Glomerular visceral epithelial cell (primary cell): ENCODE measurements around the gene KDM2B.

ENCODE experiments used
- DNase-seq: peaks from one replicate; pipeline ENCODE4 v3.0.0-alpha.2; 2016; ENCODE audit errors: extremely low spot score

Gene KDM2B

GRCh38 chr12:121530600-121531355 lies 50.0 kb downstream of the KDM2B start:
- peak; percentile 67 for DNase-seq

DNA sequence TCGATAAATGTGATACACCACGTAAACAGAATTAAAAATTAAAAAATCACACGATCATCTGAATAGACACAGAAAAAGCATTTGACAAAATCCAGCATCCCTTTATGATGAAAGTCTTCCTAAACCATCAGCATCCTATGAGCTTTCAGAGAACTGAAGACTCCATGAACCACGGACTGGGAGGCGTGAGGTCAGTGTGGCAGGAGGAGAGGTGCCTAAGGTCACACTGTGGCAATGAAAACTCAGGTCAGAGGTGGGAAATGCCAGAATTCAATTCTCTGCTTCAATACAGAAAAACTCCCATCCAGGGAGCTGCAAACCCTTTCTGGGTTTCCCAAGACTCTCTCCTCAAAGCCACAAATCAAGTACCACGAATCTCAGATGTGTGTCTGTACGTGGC lies 51.6 kb downstream of the KDM2B start:
- DNase-seq = no peak

DNA sequence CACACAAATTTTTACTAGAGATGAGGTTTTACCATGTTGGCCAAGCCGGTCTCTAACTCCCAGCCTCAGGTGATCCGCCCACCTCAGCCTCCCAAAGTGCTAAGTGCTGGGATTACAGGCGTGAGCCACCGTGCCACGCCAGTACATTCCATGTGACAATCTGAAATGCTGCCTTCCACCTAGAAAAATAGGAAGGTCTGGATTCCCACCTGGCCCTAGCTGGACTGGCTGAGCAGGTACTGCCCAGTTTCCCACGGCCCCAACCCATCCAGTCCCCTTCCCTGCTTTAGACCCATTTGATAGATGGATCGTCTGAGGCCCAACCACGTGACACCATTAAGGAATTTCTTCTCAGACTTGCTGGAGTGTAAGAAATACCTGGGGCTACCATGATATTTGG lies 55.4 kb downstream of the KDM2B start:
- DNase-seq = no peak

GRCh38 chr12:121524196-121524916 lies 56.5 kb downstream of the KDM2B start:
- no peak for DNase-seq

DNA sequence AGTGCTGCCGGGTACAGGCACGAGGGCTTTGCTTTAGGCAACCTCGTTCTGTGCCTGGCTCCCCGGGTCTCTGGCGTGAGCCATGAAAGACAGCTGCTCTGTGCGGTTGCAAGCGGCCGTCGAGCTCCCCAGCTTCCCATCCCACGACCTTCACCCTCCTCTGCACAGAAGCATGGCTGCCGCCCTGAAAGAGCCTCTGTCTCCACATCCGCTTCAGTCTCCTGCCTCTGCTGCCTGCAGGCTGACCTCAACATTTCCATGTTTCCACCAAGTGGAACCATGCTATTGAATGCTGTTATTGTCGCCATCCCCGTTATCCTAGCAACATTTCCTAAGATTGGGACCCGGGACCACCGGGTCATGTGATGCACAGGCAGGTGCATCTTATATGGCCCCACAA lies 57.1 kb downstream of the KDM2B start:
- no peak for DNase-seq

DNA sequence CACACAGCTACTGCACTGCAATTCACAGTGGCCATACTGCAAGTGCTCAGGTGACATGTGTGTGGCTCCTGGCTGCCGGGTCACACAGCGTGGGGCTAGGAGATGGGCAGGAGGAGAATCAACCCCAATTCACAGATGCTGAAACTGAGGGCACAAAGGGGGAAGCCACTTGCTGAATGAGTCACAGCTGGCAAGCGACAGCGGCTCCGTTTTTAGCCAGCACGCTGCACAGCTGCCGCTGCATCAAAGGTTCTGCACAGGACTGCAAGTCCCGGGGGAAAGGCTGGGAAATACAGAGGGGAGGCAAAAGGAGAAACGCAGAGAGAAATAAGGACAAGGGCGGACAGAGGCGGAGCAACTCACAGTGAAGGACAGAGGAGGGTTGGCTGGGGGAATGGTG lies 57.9 kb downstream of the KDM2B start:
- no peak for DNase-seq

GRCh38 chr12:121520586-121521086 lies 60.2 kb downstream of the KDM2B start:
- DNase-seq = no peak

GRCh38 chr12:121520119-121520518 lies 60.7 kb downstream of the KDM2B start:
- no peak for DNase-seq

GRCh38 chr12:121519227-121519626 lies 61.6 kb downstream of the KDM2B start:
- no peak for DNase-seq

DNA sequence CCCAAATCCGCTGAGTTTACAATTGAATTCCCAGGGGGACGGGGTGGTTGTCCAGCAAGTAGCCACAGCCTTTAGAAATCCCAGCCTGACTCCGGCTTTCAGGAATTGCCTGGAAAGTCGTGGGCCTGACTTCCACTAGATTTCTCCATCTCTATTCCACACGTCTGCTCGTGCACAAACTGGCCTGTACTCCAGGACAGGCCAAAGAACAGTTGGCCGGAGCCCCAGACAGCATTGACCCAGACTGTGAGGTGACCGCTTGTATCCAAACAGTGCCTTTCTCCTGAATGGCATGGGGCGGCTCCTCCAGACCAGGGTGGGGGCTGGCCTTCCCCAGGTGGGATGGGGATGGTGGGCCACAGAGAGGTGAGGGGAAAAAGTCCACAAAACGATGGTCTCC lies 62.2 kb downstream of the KDM2B start:
- DNase-seq = no peak

DNA sequence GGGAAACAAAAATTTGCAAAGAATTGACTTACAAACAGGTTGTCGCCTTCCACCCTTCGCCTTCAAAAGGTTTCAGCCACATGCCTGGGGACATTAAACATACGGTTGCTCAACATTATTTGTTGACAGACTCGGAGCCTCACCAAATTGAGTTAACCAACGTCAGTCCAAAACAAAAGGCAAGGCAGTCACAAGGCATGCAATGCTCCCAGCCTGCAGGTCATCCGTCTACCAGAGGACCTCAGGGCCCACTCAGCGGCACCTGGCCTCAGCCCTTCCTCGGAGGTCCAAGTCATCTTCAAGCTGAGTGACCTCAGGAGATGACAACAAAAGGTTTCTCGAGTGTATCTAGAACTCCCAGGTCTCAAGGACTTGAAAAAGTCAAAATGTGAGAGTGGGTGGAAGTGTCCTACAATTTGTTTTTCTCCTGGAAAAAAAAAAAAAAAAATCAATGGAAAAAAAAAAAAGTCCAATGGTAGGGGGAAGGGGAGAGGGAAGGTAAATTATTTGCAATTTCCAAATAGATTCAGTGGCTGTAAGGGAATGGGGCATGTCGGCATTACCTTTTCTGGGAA lies 64.3 kb downstream of the KDM2B start:
- DNase-seq = no peak

DNA sequence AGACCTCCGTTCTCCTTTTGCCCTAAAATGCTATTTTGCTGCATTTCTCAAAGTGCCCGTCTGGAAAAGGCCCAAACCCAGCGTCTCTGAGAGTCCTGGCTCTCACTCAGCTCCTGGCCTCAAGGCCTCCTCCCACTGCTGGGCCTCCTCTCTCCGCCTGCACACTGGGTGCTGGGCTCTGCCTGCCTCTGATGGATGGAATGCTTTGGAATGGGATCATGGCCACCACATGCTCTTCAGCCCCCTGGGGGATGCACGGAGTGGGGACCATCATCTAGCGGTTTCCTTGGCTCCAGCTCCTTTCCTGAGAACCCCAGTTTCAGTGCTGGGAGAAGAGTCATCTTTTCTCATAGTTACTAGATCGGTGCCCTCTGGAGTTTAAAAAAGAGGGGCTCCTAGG lies 65.2 kb downstream of the KDM2B start:
- no peak for DNase-seq

GRCh38 chr12:121514184-121514742 lies 66.6 kb downstream of the KDM2B start:
- DNase-seq = no peak

DNA sequence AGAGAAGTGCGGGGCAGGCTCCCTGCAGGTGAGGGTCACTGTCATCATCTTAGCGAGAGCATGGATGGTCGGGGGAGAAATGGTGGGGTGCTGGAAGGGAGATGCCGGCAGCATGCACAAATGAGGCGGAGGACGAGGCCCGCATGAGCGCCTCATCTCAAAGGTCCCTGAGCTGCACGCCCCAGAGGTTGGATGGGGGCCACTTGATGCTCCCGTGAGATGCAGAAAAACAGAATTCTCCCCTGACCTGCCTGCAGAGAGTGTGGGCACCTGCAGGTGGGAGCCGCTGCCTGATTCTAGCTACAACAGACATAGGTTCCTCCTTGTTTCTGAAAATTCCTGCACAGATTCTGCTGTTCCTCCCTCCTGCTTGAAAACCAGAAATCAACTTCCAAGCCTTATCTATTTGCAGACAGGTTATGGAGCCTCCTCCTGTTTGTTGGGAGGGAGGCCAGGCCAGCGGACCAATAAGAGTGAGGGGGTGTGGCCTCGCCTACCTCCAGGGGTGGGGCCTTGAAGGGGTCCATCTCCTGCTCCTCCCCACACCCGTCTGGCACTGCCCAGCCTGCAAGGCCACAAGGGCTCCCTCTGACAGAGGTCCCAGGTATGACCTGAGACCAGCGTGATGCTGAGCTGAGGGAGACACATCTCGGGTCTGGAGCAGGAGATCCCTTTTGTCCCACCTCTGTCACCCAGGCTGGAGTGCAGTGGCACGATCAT lies 67.2 kb downstream of the KDM2B start:
- DNase-seq = peak; percentile 23

DNA sequence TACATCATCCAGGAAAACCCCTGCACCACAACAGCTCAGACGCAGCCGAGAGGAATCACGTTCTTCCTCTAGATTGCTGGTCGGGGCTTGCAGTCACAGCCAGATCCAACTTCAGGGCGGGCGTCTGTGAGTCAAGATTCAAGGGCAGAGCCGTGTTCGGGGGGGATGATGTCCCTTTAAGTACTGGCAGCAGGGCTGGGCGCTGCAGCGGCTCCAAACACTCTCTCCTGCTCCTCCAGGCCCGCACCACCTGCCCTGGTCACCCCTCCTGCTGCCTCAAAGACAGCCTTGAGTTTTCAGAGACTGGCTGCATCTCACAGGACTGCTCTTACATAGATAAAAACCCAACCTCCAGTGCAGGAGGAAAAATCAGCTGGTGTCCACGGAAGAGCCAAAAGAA lies 68.3 kb downstream of the KDM2B start:
- no peak for DNase-seq

- DNase-seq = no peak
Observed at GRCh38 chr12:121511916-121512315, 68.9 kb downstream of the KDM2B start.

GRCh38 chr12:121509339-121509738 lies 71.5 kb downstream of the KDM2B start:
- no peak for DNase-seq

DNA sequence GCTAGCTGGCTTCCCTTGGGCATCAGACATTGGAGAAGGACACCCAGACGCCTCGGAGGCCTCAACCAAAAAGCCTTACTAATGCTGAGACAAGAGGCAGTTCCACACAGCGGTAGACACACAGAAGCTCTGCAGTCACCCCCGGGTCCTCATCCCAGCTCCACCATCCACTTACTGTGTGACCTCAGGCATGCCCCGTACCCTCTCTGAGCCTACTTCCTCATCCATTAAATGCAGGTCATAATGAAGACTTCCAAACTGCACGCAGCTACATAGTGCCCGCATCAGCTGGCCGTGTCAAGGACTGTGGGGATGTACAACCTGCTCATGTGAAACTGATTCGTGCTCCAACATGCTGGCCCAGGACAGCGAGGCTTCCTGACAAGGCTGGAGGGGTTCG lies 72.3 kb downstream of the KDM2B start:
- no peak for DNase-seq

- DNase-seq = no peak
Observed at GRCh38 chr12:121507984-121508383, 72.8 kb downstream of the KDM2B start.

- DNase-seq = no peak
Observed at GRCh38 chr12:121507245-121507644, 73.6 kb downstream of the KDM2B start.

- DNase-seq = no peak
Observed at GRCh38 chr12:121505513-121505912, 75.3 kb downstream of the KDM2B start.

GRCh38 chr12:121504505-121504904 lies 76.3 kb downstream of the KDM2B start:
- DNase-seq = no peak
